SH-SY5Y (cell line): Measurements from ENCODE around the gene FIG4.

ENCODE experiments used
- GATA2 ChIP-seq: IDR thresholded peaks from 2 replicates; pipeline ENCODE4 v1.6.1; 2011; ENCODE audit warnings: mild to moderate bottlenecking, low read depth, low read length
- GATA3 ChIP-seq: IDR thresholded peaks from 2 replicates; pipeline ENCODE4 v1.6.1; 2011; ENCODE audit warnings: low read depth, mild to moderate bottlenecking, low read length, moderate library complexity

DNA sequence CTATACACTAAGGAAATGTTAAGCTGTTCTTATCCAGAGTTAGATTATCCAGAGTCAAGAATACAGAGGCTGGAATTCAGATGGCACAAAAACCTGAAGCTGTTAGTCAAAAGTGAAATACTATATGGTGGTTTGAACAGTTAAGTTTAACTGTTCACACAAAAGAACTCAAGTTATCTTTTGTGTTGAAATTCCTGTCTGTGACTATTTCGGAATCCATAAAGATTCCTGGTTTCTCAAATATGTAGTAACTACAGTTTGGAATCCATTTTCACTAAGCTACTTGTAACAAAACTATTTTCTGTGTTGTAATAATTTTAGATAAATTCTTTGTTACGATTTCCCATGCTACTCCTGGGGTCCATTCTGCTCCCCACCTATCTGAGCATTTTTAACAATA is 24.5 kb downstream of the FIG4 start:
- no peak for TF ChIP-seq GATA2
- no peak for TF ChIP-seq GATA3
